ENCODE results near the gene GPR156.

The GPR156 gene

GRCh38 chr3:120196333-120196732 lies 88.7 kb downstream of the GPR156 start:
- peaks cover 14% of the 10 kb centered on the region; the same call in 1 of the 2 replicates for H3K4me1 ChIP-seq (ENCODE audit: insufficient read depth, low read length)

GRCh38 chr3:120193554-120193953 lies 91.5 kb downstream of the GPR156 start:
- Histone ChIP-seq H3K36me3 (ENCODE audit: insufficient read depth, low read length) (no peaks in the 10 kb centered on the region), H3K9me3 (ENCODE audit: control insufficient read depth, insufficient read depth, low read length) (no peaks in the 10 kb centered on the region), H3K4me1 (ENCODE audit: insufficient read depth, low read length) (peaks cover 14% of the 10 kb centered on the region; the same call in 1 of the 2 replicates), H3K9ac (ENCODE audit: low read depth, low read length) (no peak overlapping the region)

More at GRCh38 chr3:120196333-120196732, 88.7 kb downstream of the GPR156 start:
- Histone ChIP-seq H3K36me3 (ENCODE audit: insufficient read depth, low read length) (no peaks in the 10 kb centered on the region), H3K9ac (ENCODE audit: low read depth, low read length) (no peak overlapping the region), H3K9me3 (ENCODE audit: control insufficient read depth, insufficient read depth, low read length) (no peaks in the 10 kb centered on the region)

- H3K4me1 ChIP-seq (ENCODE audit: insufficient read depth, low read length), result peaks cover 14% of the 10 kb centered on the region; the same call in 1 of the 2 replicates
- no peak overlapping the region for H3K9ac ChIP-seq (ENCODE audit: low read depth, low read length)
- H3K36me3 ChIP-seq (ENCODE audit: insufficient read depth, low read length), result no peaks in the 10 kb centered on the region
- no peaks in the 10 kb centered on the region for H3K9me3 ChIP-seq (ENCODE audit: control insufficient read depth, insufficient read depth, low read length)
These were observed 92.4 kb downstream of the GPR156 start for GRCh38 chr3:120192579-120192978.

- H3K9ac ChIP-seq (ENCODE audit: low read depth, low read length), result no peak overlapping the region
- no peaks in the 10 kb centered on the region for H3K36me3 ChIP-seq (ENCODE audit: insufficient read depth, low read length)
- peaks cover 10% of the 10 kb centered on the region; the same call in 1 of the 2 replicates for H3K4me1 ChIP-seq (ENCODE audit: insufficient read depth, low read length)
- H3K9me3 ChIP-seq (ENCODE audit: control insufficient read depth, insufficient read depth, low read length), result no peaks in the 10 kb centered on the region
These were observed 92.9 kb downstream of the GPR156 start for GRCh38 chr3:120192159-120192558.

GRCh38 chr3:120182613-120183511 lies 102.2 kb downstream of the GPR156 start:
- no peaks in the 10 kb centered on the region for H3K36me3 ChIP-seq (ENCODE audit: insufficient read depth, low read length)
- no peaks in the 10 kb centered on the region for H3K9me3 ChIP-seq (ENCODE audit: control insufficient read depth, insufficient read depth, low read length)
- H3K4me1 ChIP-seq (ENCODE audit: insufficient read depth, low read length), result peaks cover 4% of the 10 kb centered on the region; the same call in 1 of the 2 replicates
- no peak overlapping the region for H3K9ac ChIP-seq (ENCODE audit: low read depth, low read length)

GRCh38 chr3:120181632-120182031 lies 103.4 kb downstream of the GPR156 start:
- peaks cover 11% of the 10 kb centered on the region for H3K4me1 ChIP-seq (ENCODE audit: insufficient read depth, low read length)
- H3K9ac ChIP-seq (ENCODE audit: low read depth, low read length), result no peak overlapping the region
- H3K9me3 ChIP-seq (ENCODE audit: control insufficient read depth, insufficient read depth, low read length), result no peaks in the 10 kb centered on the region
- H3K36me3 ChIP-seq (ENCODE audit: insufficient read depth, low read length), result no peaks in the 10 kb centered on the region

GRCh38 chr3:120180731-120181412 lies 104.2 kb downstream of the GPR156 start:
- H3K4me1 ChIP-seq (ENCODE audit: insufficient read depth, low read length), result peaks cover 17% of the 10 kb centered on the region
- H3K9me3 ChIP-seq (ENCODE audit: control insufficient read depth, insufficient read depth, low read length), result no peaks in the 10 kb centered on the region
- H3K36me3 ChIP-seq (ENCODE audit: insufficient read depth, low read length), result no peaks in the 10 kb centered on the region
- no peak overlapping the region for H3K9ac ChIP-seq (ENCODE audit: low read depth, low read length)

GRCh38 chr3:120177707-120178306 lies 107.2 kb downstream of the GPR156 start:
- Histone ChIP-seq H3K36me3 (ENCODE audit: insufficient read depth, low read length) (no peaks in the 10 kb centered on the region), H3K9me3 (ENCODE audit: control insufficient read depth, insufficient read depth, low read length) (no peaks in the 10 kb centered on the region), H3K9ac (ENCODE audit: low read depth, low read length) (peak overlapping the region; percentile 22; the same call in 1 of the 2 replicates), H3K4me1 (ENCODE audit: insufficient read depth, low read length) (peaks cover 23% of the 10 kb centered on the region)

- no peaks in the 10 kb centered on the region for H3K9me3 ChIP-seq (ENCODE audit: control insufficient read depth, insufficient read depth, low read length)
- peaks cover 21% of the 10 kb centered on the region for H3K4me1 ChIP-seq (ENCODE audit: insufficient read depth, low read length)
- peak overlapping the region; percentile 31; the same call in 1 of the 2 replicates for H3K9ac ChIP-seq (ENCODE audit: low read depth, low read length)
- no peaks in the 10 kb centered on the region for H3K36me3 ChIP-seq (ENCODE audit: insufficient read depth, low read length)
These were observed 107.9 kb downstream of the GPR156 start for GRCh38 chr3:120177151-120177550.

- H3K36me3 ChIP-seq (ENCODE audit: insufficient read depth, low read length), result no peaks in the 10 kb centered on the region
- H3K4me1 ChIP-seq (ENCODE audit: insufficient read depth, low read length), result peaks cover 21% of the 10 kb centered on the region
- no peak overlapping the region for H3K9ac ChIP-seq (ENCODE audit: low read depth, low read length)
- no peaks in the 10 kb centered on the region for H3K9me3 ChIP-seq (ENCODE audit: control insufficient read depth, insufficient read depth, low read length)
These were observed 110.0 kb downstream of the GPR156 start for GRCh38 chr3:120174811-120175539.

GRCh38 chr3:120173056-120173675 lies 111.9 kb downstream of the GPR156 start:
- peaks cover 21% of the 10 kb centered on the region for H3K4me1 ChIP-seq (ENCODE audit: insufficient read depth, low read length)
- no peaks in the 10 kb centered on the region for H3K9me3 ChIP-seq (ENCODE audit: control insufficient read depth, insufficient read depth, low read length)

GRCh38 chr3:120172070-120172469 lies 113.0 kb downstream of the GPR156 start:
- H3K4me1 ChIP-seq (ENCODE audit: insufficient read depth, low read length), result peaks cover 17% of the 10 kb centered on the region

More at GRCh38 chr3:120173056-120173675, 111.9 kb downstream of the GPR156 start:
- H3K36me3 ChIP-seq (ENCODE audit: insufficient read depth, low read length), result no peaks in the 10 kb centered on the region; the same call in 1 of the 2 replicates
- H3K9ac ChIP-seq (ENCODE audit: low read depth, low read length), result no peak overlapping the region

GRCh38 chr3:120171134-120171873 lies 113.7 kb downstream of the GPR156 start:
- no peak overlapping the region for H3K9ac ChIP-seq (ENCODE audit: low read depth, low read length)
- no peaks in the 10 kb centered on the region for H3K9me3 ChIP-seq (ENCODE audit: control insufficient read depth, insufficient read depth, low read length)
- no peaks in the 10 kb centered on the region; the same call in 1 of the 2 replicates for H3K36me3 ChIP-seq (ENCODE audit: insufficient read depth, low read length)
- peaks cover 10% of the 10 kb centered on the region for H3K4me1 ChIP-seq (ENCODE audit: insufficient read depth, low read length)

More at GRCh38 chr3:120172070-120172469, 113.0 kb downstream of the GPR156 start:
- H3K9ac ChIP-seq (ENCODE audit: low read depth, low read length), result no peak overlapping the region
- H3K36me3 ChIP-seq (ENCODE audit: insufficient read depth, low read length), result no peaks in the 10 kb centered on the region; the same call in 1 of the 2 replicates
- no peaks in the 10 kb centered on the region for H3K9me3 ChIP-seq (ENCODE audit: control insufficient read depth, insufficient read depth, low read length)
